NT2/D1 (cell line): ENCODE measurements around the gene KIF1A.

Source experiments
- SUZ12 ChIP-seq: IDR thresholded peaks from 2 replicates; pipeline ENCODE4 v1.6.1; 2011; ENCODE audit not compliant: insufficient read length, insufficient read depth; ENCODE audit errors: extremely low read depth
- YY1 ChIP-seq: IDR thresholded peaks from 2 replicates; pipeline ENCODE4 v1.6.1; 2011; ENCODE audit not compliant: insufficient read length, insufficient read depth
- ZNF274 ChIP-seq: IDR thresholded peaks from 2 replicates; pipeline ENCODE4 v1.6.1; 2011; ENCODE audit warnings: mild to moderate bottlenecking, low read depth, low read length

GRCh38 chr2:240672076-240672700 is 147.8 kb downstream of the KIF1A start:
- TF ChIP-seq ZNF274 (no peak), YY1 (no peak), SUZ12 (no peak)
